Posterior vena cava (tissue), 2 donors: ENCODE results near the gene ELFN2. TPM values are rescaled to one million over a fixed set of nuclear protein-coding genes. Genes with fewer than 3 reads are reported as not detected.
"Not testable (repeated sequence)": the region's sequence is repeated elsewhere in the genome, so short reads cannot be mapped to it uniquely, and the experiment has no call there.

Experiments used
- DNase-seq: peaks from one replicate; pipeline ENCODE4 v3.0.0-alpha.2; 2020; ENCODE audit warnings: low spot score
- intact Hi-C, 2 donors: fragments of 100-400 bp; cut with DNase I; formaldehyde crosslinking; loops; one replicate each; pipeline versions ENCODE4 v1.14.1 to v1.14.2; 2022 to 2023
- total RNA-seq, 2 donors: library from RNA; stranded (reverse); fragmentation: NEBNext Ultra II Directional; extraction: Animal tissue kit (Norgen Biotek cat#: 25700); gene quantifications; one replicate each; pipeline ENCODE4 v1.2.1, GENCODE V29; 2021
- donor health status: DM: yes; HTN: yes; CAD: no.
- donor health status: DM: yes; HTN: yes; CAD: no.

Gene ELFN2
- total RNA-seq, 2 donors from 2014 or later, result 0.05 to 0.10 TPM

- DNase-seq, result not testable (repeated sequence)
- intact Hi-C loops, result loop anchor here in 1 of 2 donors (5.0 kb wide), 1 partner anchor 723 kb away; no protein-coding TSS in a partner anchor
Observed at GRCh38 chr22:37399457-37399856, 27.8 kb downstream of the ELFN2 start.

GRCh38 chr22:37397226-37397625, 30.1 kb downstream of the ELFN2 start:
- intact Hi-C loops, result loop anchor here in 1 of 2 donors (5.0 kb wide), 1 partner anchor 725 kb away; no protein-coding TSS in a partner anchor
- no peak for DNase-seq

- DNase-seq, result no peak
- intact Hi-C loops, result loop anchor here in 1 of 2 donors (5.0 kb wide), 1 partner anchor 726 kb away; no protein-coding TSS in a partner anchor
Observed at GRCh38 chr22:37396488-37397084, 30.7 kb downstream of the ELFN2 start.

- DNase-seq, result no peak
Observed at GRCh38 chr22:37394341-37394740, 32.9 kb downstream of the ELFN2 start.

GRCh38 chr22:37393746-37394145, 33.5 kb downstream of the ELFN2 start:
- intact Hi-C loops, result no loop called here
- DNase-seq, result no peak

More at GRCh38 chr22:37394341-37394740, 32.9 kb downstream of the ELFN2 start:
- intact Hi-C loops, result no loop called here

- intact Hi-C loops, result no loop called here
Observed at GRCh38 chr22:37392721-37393328, 34.5 kb downstream of the ELFN2 start.

GRCh38 chr22:37391702-37392101, 35.6 kb downstream of the ELFN2 start:
- DNase-seq, result no peak
- intact Hi-C loops, result no loop called here

More at GRCh38 chr22:37392721-37393328, 34.5 kb downstream of the ELFN2 start:
- DNase-seq, result no peak

- DNase-seq, result no peak
Observed at GRCh38 chr22:37390075-37390474, 37.2 kb downstream of the ELFN2 start.

GRCh38 chr22:37388538-37388937, 38.7 kb downstream of the ELFN2 start:
- DNase-seq, result no peak
- intact Hi-C loops, result no loop called here

More at GRCh38 chr22:37390075-37390474, 37.2 kb downstream of the ELFN2 start:
- intact Hi-C loops, result no loop called here

GRCh38 chr22:37387793-37388192, 39.5 kb downstream of the ELFN2 start:
- intact Hi-C loops, result no loop called here
- no peak for DNase-seq

- no peak for DNase-seq
- intact Hi-C loops, result no loop called here
Observed at GRCh38 chr22:37386441-37386840, 40.8 kb downstream of the ELFN2 start.

GRCh38 chr22:37384691-37385090, 42.6 kb downstream of the ELFN2 start:
- no peak for DNase-seq
- intact Hi-C loops, result no loop called here

GRCh38 chr22:37383341-37383740, 43.9 kb downstream of the ELFN2 start:
- DNase-seq, result no peak
- intact Hi-C loops, result no loop called here

- intact Hi-C loops, result no loop called here
- DNase-seq, result no peak
Observed at GRCh38 chr22:37381489-37381888, 45.8 kb downstream of the ELFN2 start.

- intact Hi-C loops, result no loop called here
Observed at GRCh38 chr22:37379722-37380121, 47.6 kb downstream of the ELFN2 start.

GRCh38 chr22:37379085-37379484, 48.2 kb downstream of the ELFN2 start:
- DNase-seq, result no peak
- intact Hi-C loops, result no loop called here

More at GRCh38 chr22:37379722-37380121, 47.6 kb downstream of the ELFN2 start:
- no peak for DNase-seq

GRCh38 chr22:37378642-37379058, 48.6 kb downstream of the ELFN2 start:
- DNase-seq, result no peak
- intact Hi-C loops, result no loop called here

GRCh38 chr22:37377927-37378326, 49.4 kb downstream of the ELFN2 start:
- intact Hi-C loops, result no loop called here
- DNase-seq, result no peak

- intact Hi-C loops, result no loop called here
- DNase-seq, result no peak
Observed at GRCh38 chr22:37377138-37377537, 50.1 kb downstream of the ELFN2 start.

GRCh38 chr22:37376643-37377042, 50.6 kb downstream of the ELFN2 start:
- no peak for DNase-seq
- intact Hi-C loops, result no loop called here

- intact Hi-C loops, result no loop called here
- DNase-seq, result no peak
Observed at GRCh38 chr22:37375801-37376200, 51.5 kb downstream of the ELFN2 start.
